HG02588 (cell line): ENCODE results near the gene PALMD.

Experiments used
- ATAC-seq: cut with Tn5 transposase; IDR thresholded peaks from one replicate; pipeline ENCODE4 v1.9.1; 2021; ENCODE audit warnings: mild to moderate bottlenecking, moderate library complexity; ENCODE audit not compliant: unreplicated experiment

Gene PALMD

DNA sequence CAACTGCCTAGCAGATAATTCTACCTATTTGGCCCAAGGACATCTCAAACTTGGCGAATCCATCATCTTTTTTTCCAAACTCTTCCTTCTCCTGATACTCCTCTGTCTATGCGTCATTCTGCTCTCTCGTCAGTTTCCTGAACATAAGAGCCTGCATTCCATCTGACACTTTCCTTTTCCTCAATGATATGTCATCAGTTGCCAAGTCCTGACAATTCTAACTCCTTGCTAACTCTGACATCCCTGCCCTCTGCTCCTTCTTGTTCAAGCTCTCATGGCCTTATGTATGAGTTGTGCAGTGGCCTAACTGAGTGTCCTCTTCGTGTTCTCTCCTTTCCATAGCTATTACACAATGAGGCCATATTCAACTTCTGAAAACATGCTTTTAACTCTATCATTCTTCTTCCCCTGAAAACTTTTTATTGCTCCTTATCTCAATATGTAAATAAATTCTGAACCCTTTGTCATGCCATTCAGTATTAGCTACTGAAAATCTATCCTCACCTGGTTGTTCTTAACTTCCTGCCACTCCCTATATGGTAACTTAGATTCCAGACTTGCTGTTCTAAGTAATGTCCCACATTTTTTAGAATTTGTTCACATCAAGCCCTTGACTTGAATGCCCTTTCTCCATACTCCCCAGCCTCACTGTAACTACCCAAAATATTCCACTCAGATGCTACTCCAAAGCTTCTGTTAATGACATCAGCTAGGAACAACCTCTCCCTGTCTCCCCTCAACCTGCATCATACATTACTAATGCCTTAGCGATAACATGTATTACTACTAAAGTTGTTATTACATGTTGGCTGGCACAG is 11.5 kb downstream of the PALMD start:
- no peak for ATAC-seq

DNA sequence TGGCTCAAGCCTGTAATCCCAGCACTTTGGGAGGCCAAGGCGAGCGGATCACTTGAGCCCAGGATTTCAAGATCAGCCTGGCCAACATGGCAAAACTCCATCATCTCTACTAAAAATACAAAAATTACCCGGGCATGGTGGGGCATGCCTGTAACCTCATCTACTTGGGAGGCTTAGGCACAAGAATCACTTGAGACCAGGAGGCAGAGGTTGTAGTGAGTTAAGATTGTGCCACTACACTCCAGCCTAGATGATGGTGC is 12.0 kb downstream of the PALMD start:
- no peak for ATAC-seq

DNA sequence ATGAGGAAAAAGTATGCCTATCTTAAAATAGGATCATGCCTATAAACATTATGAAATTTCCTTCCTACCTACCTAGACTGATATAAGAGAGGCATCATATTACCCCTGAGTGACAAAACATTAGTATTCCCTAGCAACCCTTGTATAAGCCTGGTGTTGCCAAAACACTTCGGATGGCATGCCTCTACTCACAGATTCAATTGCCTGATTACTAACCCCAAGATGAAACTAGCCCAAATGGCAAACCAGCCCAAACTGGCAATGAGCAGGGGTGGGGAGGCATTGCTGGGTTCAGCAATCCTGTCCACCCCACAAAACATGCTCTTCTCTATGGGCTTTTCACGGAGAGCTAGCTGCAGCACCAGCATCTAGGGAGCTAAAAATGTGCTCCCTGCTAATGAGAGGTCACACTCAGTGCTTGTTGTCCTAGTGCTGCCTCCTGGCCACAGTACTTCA is 13.9 kb downstream of the PALMD start:
- no peak for ATAC-seq

DNA sequence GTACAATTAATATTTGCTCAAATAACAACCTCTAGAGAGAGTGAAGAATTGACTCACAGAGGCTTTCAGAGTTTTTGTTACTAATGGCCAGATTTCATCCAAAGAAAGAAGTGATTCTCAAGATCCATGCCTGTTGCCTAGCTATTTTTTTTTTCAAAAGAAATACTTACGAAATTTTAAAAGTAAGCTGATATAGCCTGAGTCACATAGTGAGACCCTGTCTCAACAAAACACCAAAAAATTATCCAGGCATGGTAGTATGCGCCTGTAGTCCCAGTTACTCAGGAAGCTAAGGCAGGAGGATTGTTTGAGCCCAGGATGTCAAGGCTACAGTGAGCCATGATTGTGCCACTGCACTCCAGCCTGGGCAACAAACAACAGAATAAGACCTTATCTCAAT is 14.6 kb downstream of the PALMD start:
- no peak for ATAC-seq

DNA sequence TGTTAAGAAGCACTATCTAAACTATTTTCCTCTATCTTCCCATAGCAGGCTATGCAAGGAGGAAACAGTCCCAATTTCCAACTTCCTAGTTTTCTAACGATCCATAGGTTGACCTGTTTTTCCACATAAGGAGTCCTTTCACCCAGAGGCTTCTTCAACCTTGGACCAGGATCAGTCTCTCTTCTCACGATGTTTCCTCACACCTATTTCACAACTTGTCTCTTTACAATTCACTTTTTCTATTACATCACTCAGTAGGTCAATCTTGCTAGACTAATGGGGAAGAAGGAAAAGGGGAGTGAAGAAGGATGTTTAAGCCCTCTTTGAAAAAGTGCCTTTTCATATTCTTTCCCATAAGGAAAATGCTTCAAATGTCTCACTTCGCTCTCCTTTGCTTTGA is 15.9 kb downstream of the PALMD start:
- ATAC-seq: no peak

DNA sequence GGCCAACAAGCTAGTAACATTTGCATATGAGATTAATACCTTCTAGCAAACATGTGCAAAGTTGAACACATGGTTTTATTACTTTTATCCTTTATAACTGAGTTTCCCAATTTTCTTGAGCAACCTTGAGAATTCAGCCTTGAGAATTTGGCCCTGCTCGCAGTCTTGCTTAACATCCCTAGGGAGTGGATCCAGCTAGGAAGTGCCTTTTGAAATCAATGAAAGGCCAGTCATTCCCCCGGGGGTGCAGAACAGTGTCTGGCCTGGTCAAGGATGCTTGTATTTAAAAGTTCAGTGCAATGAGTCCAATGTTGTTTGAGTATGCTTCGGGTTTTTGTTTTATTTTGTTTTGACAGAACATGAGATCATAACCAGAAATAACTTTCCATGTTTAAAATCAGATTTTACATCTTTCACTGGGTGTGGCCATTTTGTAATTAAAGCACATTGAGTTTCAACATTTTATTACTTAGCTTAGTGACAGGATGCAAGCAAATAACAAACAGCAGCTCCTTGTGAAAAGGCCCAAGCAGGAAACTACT is 16.7 kb downstream of the PALMD start:
- no peak for ATAC-seq

DNA sequence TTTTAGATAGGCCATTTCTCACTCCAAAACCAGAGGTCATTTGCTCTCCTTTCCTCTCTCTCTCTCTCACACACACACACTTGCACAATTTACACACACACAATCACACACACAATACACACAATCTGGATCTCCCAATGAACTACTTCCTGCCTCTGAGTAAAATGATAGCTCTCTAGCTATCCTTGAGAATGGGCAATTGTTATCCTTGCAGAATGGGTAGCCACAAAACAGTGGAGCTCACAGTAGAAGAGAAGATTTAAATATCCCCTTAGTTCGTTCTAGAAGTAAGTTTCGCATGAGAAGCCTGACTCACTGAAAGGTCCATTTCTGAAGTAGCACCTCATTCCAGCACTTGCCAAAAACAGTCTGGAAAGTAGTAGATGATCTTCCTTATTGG is 17.6 kb downstream of the PALMD start:
- ATAC-seq: no peak

DNA sequence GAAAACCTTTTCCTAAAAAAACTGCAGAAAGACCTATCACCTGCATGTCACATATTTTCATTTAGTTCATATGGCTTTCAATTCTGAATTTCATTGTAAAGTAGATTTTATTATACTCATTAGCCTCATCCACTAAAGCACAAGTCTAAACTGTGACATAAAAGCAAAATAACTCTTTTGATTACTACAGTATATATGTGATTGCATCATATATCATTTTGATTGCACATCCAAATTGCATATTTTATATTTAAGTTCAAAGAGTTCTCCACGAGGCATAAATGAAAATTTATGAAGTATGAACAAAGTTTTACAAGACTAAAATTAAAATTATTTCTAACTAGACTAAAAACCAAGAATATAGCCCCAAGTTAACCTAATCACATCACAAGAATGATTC is 19.3 kb downstream of the PALMD start:
- ATAC-seq: no peak

DNA sequence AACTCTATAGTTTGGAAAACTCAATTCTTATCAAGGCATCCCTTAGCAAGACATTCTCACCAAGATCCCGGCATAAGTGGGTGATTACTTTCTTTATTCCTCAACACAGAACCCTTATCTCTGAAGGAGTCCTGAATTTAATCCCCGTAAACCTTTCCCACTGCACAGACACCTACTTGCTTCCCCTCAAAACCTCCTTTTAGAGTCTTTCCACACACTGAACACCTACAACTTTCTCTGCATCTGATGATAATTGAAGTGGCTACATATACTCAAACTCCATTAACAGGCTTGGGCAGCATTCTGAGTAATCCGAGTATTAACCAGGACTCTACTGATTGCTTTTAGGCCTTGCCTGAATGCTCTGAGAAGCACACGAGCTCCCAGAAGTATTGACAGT is 23.5 kb downstream of the PALMD start:
- no peak for ATAC-seq

DNA sequence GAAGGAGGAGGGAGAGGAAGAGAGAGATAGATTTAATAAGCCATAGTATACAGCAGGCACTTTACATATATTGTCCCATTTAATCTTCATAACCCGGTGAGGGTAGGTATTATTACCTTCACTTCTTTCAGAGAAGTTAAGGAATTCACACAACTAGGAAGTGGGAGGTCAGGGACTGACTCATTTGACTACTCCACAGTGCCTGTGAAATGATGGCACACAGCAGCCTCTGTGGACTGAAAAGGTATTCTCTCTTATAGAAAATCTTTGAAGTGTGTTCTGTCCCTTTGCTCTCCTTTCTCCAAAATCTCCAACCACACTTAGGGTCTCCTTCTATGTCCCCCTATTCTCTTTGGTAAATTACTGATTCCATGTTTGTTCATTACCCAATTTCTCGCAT is 23.9 kb downstream of the PALMD start:
- ATAC-seq: no peak

DNA sequence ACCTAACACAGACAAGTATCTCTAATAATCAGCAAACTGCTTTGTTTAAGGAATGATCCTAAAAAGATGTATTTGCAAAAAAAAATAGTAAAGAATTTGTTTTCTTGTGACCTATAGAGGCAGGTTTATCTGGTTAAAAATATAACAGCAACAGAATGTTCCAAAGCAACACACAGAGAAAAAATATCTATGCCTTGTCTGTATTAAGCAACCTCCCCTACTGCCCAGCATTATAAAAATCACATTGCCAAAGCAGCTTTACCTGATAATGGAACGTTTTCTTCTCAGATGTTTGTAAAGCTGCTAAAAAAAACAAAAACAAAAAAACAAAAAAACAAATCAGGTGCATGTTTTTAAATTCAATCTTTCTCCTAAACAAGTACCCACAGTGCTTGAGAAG is 24.7 kb downstream of the PALMD start:
- no peak for ATAC-seq

DNA sequence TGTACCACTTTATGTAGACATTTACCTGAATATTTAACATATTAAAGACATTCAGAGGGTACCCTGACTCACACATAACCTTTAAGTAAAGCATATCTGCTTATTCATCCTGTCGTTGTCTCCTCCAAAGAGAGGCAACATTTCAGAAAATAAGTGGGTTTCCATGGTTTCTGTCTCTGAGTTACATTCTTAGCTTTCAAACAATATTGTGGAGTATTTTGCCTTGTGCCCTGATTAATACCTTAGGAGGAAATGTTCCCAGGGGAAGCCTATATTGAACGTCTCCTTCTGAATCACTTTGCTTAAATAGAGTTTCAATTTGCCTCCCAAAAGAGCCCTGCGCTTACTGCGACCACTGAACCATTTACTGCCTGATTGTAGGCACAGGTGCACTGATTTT is 26.1 kb downstream of the PALMD start:
- ATAC-seq: no peak

DNA sequence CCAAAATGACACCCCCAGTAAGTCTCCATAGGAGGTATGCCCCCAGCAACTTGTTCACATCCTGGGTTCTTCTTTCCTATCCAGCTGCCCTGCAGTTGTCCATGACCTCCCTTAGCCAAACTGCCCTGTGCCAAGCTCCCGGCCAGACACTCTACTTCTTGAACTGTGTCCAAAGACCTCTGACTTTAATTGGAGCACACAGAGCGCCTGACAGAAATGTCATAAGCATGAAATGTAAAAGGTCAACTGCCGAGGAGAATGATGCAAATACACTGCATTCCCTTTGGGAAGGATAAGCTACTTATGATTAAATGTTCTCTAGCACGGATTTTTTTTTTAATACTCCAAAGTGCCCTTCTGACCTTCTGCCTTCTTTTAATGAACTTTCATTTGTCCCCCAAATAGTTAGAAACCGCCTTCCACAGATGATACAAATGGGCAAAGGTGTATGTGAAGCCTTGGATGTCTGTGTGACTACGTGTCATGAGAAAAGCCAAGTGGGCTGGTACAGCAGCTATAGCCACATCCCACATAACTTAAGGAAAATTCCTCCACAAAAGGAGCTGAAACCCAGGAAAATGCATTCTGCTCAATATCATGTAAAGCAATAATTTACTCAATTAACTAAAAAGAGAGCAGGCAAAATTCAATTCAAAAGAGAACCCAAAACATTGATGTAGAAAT is 26.8 kb downstream of the PALMD start:
- ATAC-seq: no peak

DNA sequence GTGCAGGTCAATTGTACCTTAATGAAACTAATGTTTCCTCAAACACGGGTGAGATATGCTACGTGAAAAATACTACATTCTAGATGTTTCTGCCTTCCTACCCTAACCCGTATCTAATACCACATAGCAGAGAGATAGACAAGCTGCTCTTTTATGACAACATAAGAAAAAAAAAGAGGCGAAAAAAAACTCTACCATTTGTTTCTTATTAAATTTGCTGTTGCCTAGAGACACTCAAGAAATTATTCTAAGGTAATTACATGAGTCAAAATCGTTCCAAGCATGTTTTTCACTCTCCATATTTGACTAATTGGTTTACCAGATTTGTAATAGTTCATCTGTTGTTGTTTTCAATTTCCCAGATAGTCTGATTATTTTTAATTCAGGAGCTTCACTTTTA is 27.4 kb downstream of the PALMD start:
- no peak for ATAC-seq

DNA sequence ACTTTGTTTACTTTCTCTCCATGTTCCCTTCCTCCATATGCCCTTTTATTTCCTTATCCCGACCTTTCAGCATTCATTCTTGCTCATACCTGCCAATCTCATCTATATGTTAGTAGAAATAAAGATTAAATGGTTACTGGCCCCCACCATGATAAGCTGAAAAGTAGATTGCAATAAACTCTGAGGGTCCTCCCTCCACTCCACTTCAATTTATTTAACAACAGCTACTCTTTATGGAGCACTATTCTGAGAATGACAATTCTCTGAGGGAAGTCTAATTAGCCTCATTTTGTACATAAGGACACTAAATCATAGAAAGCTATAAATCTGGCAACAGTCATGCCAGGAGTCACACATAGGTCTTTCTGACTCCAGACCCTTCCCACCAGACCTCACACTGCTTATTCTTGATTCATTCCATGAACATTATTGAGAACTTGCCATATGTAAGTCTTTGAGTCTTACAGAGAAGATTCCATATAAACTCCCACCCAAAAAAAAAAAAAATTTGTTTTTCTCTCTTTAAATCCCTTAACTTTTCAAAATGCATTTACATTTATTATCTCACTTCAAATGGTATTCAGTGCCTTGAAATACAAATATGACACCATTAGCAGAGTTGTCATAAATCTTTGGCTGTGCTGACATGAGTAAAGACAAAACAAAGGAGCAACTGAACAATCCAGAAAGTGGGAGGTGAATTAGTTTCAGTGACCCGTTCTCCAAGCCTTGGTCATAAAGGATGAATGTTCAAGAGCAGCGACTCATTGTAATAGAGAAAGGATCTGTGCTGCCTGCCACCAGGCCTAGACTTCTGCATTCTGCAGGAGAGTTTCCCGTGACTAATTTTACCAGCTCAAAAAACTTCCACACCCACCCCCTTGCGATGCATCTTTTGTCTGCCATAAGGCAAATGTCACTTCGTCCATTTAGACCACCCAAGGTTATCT is 28.5 kb downstream of the PALMD start:
- no peak for ATAC-seq

DNA sequence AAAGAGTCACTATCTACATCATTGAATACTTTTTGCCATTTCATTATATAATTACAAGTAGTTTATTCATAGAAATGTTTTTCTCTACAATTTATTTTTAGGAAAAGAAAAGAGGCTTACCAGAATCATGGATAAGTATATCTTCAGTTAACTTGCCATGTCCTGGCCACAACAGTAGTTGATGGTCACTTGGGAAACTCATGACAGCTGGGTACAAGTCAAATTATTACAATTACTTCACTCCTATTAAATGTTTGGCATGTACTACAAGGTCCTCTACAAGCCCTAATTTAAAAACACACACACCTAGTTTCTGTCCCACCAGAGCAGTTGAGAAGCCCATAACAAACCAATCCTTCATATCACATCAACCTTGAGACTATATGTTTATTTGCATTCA is 29.4 kb downstream of the PALMD start:
- no peak for ATAC-seq

DNA sequence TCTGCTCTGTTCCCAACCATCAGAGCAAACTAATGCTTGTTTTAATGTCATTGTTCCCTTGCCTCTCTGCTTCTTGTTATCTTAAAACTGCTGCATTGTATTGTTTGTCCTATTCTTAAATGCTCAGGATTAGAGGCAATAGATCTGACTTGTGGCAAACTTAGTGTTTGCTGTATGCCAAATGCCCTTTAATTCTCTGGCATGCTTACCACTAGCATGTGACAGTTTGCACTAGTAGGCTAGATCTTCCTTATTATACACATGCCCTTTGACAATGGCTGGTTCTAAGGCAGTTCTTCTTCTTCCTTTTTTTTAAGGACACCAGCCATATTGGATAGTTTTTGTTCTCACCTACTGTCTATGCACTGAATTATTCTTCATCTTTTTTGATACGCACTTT is 30.1 kb downstream of the PALMD start:
- no peak for ATAC-seq

DNA sequence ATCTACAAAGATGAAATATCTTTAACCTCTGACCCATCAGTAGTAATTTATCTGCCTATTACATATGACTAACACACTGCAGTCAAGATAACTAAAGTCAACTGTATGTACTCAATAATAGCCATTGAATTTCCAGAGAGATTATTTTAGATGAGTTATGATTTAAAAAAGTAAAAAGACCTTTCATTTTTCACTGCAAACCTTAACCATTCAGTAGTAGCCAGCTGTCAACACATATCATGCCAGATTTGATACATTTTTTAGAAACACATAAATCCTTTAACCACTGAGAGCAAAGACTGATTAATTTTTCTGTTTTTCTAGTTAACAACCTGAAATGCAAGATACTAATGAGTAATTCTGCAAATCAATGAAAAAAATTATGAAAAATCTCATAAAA is 31.0 kb downstream of the PALMD start:
- no peak for ATAC-seq

DNA sequence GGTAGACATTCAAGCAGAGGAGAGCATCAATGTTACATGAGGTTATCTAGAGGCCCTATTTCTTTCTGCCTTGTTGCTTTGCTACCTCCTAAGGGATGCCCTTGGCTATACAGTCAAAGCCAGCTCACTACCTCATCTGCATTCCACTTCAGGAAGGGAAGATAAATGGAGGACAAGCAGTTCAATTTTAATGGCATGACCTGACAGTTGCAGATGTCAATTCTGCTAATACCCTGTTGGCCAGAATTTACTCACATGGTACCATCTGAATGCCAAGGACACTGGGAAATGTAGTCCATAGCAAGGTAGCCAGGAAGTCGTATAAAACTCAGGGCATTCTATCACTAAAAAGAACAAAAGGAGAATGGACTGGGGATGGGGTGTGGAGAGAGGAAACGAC is 31.5 kb downstream of the PALMD start:
- ATAC-seq: no peak

DNA sequence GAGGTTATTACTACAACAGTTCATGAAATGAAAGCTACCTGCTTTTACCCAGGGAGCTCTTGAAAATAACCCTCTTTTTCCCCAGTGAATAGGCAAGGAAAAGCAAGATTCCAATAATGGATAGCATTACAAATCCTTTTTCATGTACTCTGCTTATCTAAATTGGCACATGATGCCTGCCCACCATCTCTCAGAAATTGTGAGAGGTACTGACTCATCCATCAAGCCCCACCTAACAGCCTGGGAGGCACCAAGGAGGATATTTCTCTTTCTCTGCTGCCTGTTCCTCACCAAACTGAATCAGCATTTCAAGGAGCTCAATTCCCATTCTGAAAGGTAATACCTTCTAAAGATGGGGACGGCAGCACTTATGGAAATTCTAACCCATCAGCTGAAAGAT is 34.4 kb downstream of the PALMD start:
- no peak for ATAC-seq

DNA sequence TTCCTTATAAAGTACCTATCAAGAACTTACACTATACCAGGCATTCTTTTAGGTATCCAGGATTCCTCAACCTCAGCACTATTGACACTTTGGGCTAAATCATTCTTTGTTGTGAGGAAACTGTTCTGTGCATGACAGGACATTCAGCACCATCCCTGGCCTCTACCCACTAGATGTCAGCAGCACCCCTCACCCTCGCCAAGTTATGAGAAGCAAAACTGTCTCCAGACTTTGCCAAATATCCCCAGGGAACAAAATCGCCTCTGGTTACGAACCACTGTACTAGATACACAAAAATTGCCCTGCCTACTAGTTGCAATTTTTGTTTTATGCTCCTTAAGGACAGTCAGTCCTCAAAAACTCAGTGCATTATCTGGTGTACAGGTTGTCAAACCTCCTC is 35.7 kb downstream of the PALMD start:
- ATAC-seq: no peak
